ENCODE results near the gene CST6. TPM values are rescaled to one million over a fixed set of nuclear protein-coding genes. Genes with fewer than 3 reads are reported as not detected.

Gene CST6
- total RNA-seq, 1 experiment from 2014 or later, result not detected

DNA sequence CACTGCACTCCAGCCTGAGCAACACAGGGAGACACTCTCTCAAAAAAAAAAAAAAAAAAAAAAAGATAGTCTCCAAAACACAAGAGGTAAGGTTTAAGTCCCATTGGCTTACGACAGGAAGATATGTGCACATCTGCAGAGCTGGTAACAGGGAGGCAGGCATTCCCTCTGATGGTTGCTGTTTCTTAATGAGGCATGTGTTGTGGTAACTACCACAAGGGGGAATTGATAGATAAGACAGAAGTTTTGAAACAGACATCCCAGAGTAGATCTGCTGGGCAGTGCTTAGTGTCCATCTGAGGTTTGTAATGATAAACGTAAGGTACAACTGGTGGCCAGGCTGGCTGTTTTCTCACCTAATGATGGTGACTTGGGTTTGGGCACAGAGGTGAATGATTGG is 14.5 kb upstream of the CST6 start:
- Mint-ChIP-seq H3K4me1 (ENCODE audit: insufficient read depth, unreplicated experiment) (no peaks in the 10 kb centered on the region), H3K4me3 (ENCODE audit: unreplicated experiment) (no peak overlapping the region), H3K36me3 (ENCODE audit: insufficient read depth, unreplicated experiment) (peaks cover 53% of the 10 kb centered on the region), H3K27ac (ENCODE audit: low read depth, unreplicated experiment) (no peak overlapping the region), H3K27me3 (ENCODE audit: insufficient read depth, unreplicated experiment) (no peaks in the 10 kb centered on the region), H3K9me3 (ENCODE audit: unreplicated experiment) (no peaks in the 10 kb centered on the region)
- ChIA-PET POLR2A (no interaction called here), CTCF (interaction anchor here (0.6 kb wide), 2 partner anchors 49 to 112 kb away, joined by 3 read pairs; no protein-coding TSS in a partner anchor)
- BruUV-seq (replicated peaks), result no TSS peak
- DNase-seq (ENCODE audit: unreplicated experiment), result no peak
- TF ChIP-seq, protein P1, sequence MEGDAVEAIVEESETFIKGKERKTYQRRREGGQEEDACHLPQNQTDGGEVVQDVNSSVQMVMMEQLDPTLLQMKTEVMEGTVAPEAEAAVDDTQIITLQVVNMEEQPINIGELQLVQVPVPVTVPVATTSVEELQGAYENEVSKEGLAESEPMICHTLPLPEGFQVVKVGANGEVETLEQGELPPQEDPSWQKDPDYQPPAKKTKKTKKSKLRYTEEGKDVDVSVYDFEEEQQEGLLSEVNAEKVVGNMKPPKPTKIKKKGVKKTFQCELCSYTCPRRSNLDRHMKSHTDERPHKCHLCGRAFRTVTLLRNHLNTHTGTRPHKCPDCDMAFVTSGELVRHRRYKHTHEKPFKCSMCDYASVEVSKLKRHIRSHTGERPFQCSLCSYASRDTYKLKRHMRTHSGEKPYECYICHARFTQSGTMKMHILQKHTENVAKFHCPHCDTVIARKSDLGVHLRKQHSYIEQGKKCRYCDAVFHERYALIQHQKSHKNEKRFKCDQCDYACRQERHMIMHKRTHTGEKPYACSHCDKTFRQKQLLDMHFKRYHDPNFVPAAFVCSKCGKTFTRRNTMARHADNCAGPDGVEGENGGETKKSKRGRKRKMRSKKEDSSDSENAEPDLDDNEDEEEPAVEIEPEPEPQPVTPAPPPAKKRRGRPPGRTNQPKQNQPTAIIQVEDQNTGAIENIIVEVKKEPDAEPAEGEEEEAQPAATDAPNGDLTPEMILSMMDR (IDR thresholded peaks at IDR 0.05; ENCODE audit: unreplicated experiment), result no peak
- intact Hi-C loops (cut with micrococcal nuclease), result no loop called here

- intact Hi-C loops (cut with micrococcal nuclease), result loop anchor here (10.0 kb wide), 1 partner anchor 53 kb away; the partner anchor contains the start of gene SF3B2
- peak within 1 kb of the TSS; percentile 97 for H3K4me3 Mint-ChIP-seq (ENCODE audit: unreplicated experiment)
- TF ChIP-seq, protein P1 (IDR thresholded peaks at IDR 0.05; ENCODE audit: unreplicated experiment), result no peak
- H3K27me3 Mint-ChIP-seq (ENCODE audit: insufficient read depth, unreplicated experiment), result no peaks in the 10 kb centered on the region
- DNase-seq (ENCODE audit: unreplicated experiment), result peak; percentile 99
- H3K36me3 Mint-ChIP-seq (ENCODE audit: insufficient read depth, unreplicated experiment), result peaks cover 68% of the 10 kb centered on the region
- ChIA-PET CTCF (interaction anchor here (0.6 to 1.5 kb wide), 6 partner anchors 20 to 438 kb away, joined by 3 to 5 read pairs (median 4); partner anchors contain the start of gene FIBP), POLR2A (interaction anchor here (0.6 to 2.9 kb wide), 33 partner anchors 8 to 1581 kb away, joined by 3 to 42 read pairs (median 4); partner anchors contain the start of genes BRMS1, C11orf68, CCDC85B and CFL1)
- no TSS peak for BruUV-seq (replicated peaks)
- H3K9me3 Mint-ChIP-seq (ENCODE audit: unreplicated experiment), result no peaks in the 10 kb centered on the region
- H3K4me1 Mint-ChIP-seq (ENCODE audit: insufficient read depth, unreplicated experiment), result no peaks in the 10 kb centered on the region
- H3K27ac Mint-ChIP-seq (ENCODE audit: low read depth, unreplicated experiment), result peak within 1 kb of the TSS; percentile 96
Observed at GRCh38 chr11:66001942-66002647, 9.7 kb upstream of the CST6 start, which contains the start of the genes BANF1 and EIF1AD. BANF1 (plus strand) TSS chr11:66002503; CDS start chr11:66003251, 748 bp downstream. EIF1AD (minus strand) TSS chr11:66002157; CDS start chr11:66000389, 1,768 bp downstream.

DNA sequence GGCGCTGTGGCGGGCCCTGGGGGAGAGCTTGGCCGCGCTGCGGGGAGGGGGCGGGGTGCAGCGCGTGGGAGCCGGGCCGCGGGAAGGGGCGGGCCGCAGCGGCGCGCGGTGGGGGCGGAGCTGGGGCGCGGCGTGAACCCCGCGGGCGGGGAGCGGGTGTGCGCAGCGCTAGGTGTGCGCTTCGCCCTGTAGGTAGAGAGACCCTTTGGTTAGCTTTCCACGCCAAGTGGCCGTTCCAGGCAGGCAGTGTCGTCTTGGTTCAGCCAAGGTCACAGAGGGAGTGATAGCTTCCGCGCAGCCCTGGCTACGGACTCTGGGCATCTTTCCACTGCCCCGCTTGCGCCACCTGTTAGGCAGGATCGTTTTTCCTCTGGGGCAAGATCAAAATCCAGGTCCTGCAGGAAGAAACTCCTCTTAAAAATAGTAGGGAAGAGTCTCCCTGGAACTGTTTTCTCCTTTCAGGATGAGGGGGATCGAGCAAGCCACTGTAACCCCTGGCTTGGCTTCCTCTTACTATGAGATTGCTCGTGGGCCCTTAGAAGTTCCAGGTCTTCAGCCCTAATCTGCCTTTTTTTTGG is 9.1 kb upstream of the CST6 start:
- TF ChIP-seq, protein P1 (IDR thresholded peaks at IDR 0.05; ENCODE audit: unreplicated experiment), result no peak
- intact Hi-C loops (cut with micrococcal nuclease), result loop anchor here (10.0 kb wide), 1 partner anchor 52 kb away; the partner anchor contains the start of gene SF3B2
- Mint-ChIP-seq H3K4me1 (ENCODE audit: insufficient read depth, unreplicated experiment) (no peaks in the 10 kb centered on the region), H3K9me3 (ENCODE audit: unreplicated experiment) (no peaks in the 10 kb centered on the region), H3K27ac (ENCODE audit: low read depth, unreplicated experiment) (peak overlapping the region; percentile 96), H3K4me3 (ENCODE audit: unreplicated experiment) (peak overlapping the region; percentile 97), H3K36me3 (ENCODE audit: insufficient read depth, unreplicated experiment) (peaks cover 64% of the 10 kb centered on the region), H3K27me3 (ENCODE audit: insufficient read depth, unreplicated experiment) (no peaks in the 10 kb centered on the region)
- DNase-seq (ENCODE audit: unreplicated experiment), result peak; percentile 45
- ChIA-PET POLR2A (interaction anchor here (0.6 to 2.9 kb wide), 29 partner anchors 9 to 1336 kb away, joined by 3 to 42 read pairs (median 4); partner anchors contain the start of genes BRMS1, C11orf68, CCDC85B and CFL1), CTCF (interaction anchor here (0.6 to 1.5 kb wide), 8 partner anchors 19 to 438 kb away, joined by 3 to 5 read pairs (median 3); partner anchors contain the start of gene FIBP)
- no TSS peak for BruUV-seq (replicated peaks)

DNA sequence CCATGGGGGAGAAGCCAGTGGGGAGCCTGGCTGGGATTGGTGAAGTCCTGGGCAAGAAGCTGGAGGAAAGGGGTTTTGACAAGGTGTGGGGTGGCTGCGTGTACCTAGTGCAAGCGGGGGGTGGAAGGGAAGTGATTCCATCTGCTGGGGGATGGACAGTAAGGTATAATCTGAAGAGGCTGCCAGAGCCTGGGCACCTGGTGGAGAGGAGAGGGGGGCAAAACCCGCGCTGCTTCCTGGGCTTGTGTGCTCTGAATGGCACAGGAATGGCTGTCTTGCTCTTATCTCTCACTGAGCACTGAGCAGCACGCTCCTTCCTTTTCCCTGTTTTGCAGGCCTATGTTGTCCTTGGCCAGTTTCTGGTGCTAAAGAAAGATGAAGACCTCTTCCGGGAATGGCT is 8.5 kb upstream of the CST6 start:
- H3K9me3 Mint-ChIP-seq (ENCODE audit: unreplicated experiment), result no peaks in the 10 kb centered on the region
- CTCF ChIA-PET, result interaction anchor here (0.6 to 1.5 kb wide), 3 partner anchors 20 to 224 kb away, joined by 3 to 5 read pairs (median 3); no protein-coding TSS in a partner anchor
- peaks cover 5% of the 10 kb centered on the region for H3K4me1 Mint-ChIP-seq (ENCODE audit: insufficient read depth, unreplicated experiment)
- BruUV-seq (replicated peaks), result no TSS peak
- H3K4me3 Mint-ChIP-seq (ENCODE audit: unreplicated experiment), result peak overlapping the region; percentile 97
- TF ChIP-seq, protein P1 (IDR thresholded peaks at IDR 0.05; ENCODE audit: unreplicated experiment), result no peak
- peaks cover 59% of the 10 kb centered on the region for H3K36me3 Mint-ChIP-seq (ENCODE audit: insufficient read depth, unreplicated experiment)
- no peak for DNase-seq (ENCODE audit: unreplicated experiment)
- intact Hi-C loops (cut with micrococcal nuclease), result loop anchor here (10.0 kb wide), 1 partner anchor 52 kb away; the partner anchor contains the start of gene SF3B2
- POLR2A ChIA-PET, result interaction anchor here (1.0 to 2.9 kb wide), 9 partner anchors 9 to 144 kb away, joined by 3 to 42 read pairs (median 6); partner anchors contain the start of genes C11orf68, CCDC85B, CFL1 and CST6
- H3K27me3 Mint-ChIP-seq (ENCODE audit: insufficient read depth, unreplicated experiment), result no peaks in the 10 kb centered on the region
- H3K27ac Mint-ChIP-seq (ENCODE audit: low read depth, unreplicated experiment), result peak overlapping the region; percentile 96
